Natural killer cell (primary cell): ENCODE measurements around the gene TYRO3. TPM values are rescaled to one million over a fixed set of nuclear protein-coding genes. Genes with fewer than 3 reads are reported as not detected.

Experiments used
- ATAC-seq, 3 donors: fragments of 150-1000 bp in 2 of 3; fragments of 200-7000 bp in 1 of 3; cut with Tn5 transposase; 1 replicate in 1 of 3; 2 replicates in 2 of 3; pipeline ENCODE4 v1.10.0; 2021; ENCODE audit warnings: mild to moderate bottlenecking in 2 of 3, moderate library complexity in 2 of 3
- DNase-seq, 2 donors: peaks; one replicate each; pipeline versions ENCODE4 v3.0.0 to v3.0.0-alpha.2; 2013 to 2021; ENCODE audit warnings: mixed read lengths in 1 of 2
- H3K27ac ChIP-seq: one replicate; pipeline ENCODE4 v1.5.1; 2013; ENCODE audit warnings: mild to moderate bottlenecking, low read length
- H3K27me3 ChIP-seq: one replicate; pipeline ENCODE4 v1.6.1; 2013; ENCODE audit warnings: low read length; ENCODE audit not compliant: control insufficient read depth, insufficient read depth
- H3K36me3 ChIP-seq: one replicate; pipeline ENCODE4 v1.6.1; 2013; ENCODE audit warnings: low read length; ENCODE audit not compliant: control insufficient read depth, insufficient read depth
- H3K4me1 ChIP-seq: one replicate; pipeline ENCODE4 v1.6.1; 2013; ENCODE audit warnings: low read length; ENCODE audit not compliant: control insufficient read depth, insufficient read depth
- H3K4me3 ChIP-seq: one replicate; pipeline ENCODE4 v1.5.1; 2013; ENCODE audit warnings: low read length
- H3K9me3 ChIP-seq: one replicate; pipeline ENCODE4 v1.6.1; 2013; ENCODE audit warnings: low read length; ENCODE audit not compliant: control insufficient read depth, insufficient read depth
- H3K27ac Mint-ChIP-seq, 2 donors: one replicate each; pipeline ENCODE4 v1.8.0; 2022; ENCODE audit warnings: mild to moderate bottlenecking in 2 of 2, mixed read lengths in 2 of 2, moderate library complexity in 1 of 2
- H3K27me3 Mint-ChIP-seq, 2 donors: one replicate each; pipeline ENCODE4 v1.8.0; 2022; ENCODE audit warnings: low read depth in 2 of 2, mixed read lengths in 2 of 2
- H3K36me3 Mint-ChIP-seq: one replicate; pipeline ENCODE4 v1.8.0; 2022; ENCODE audit warnings: mixed read lengths
- H3K4me1 Mint-ChIP-seq, 2 donors: one replicate each; pipeline ENCODE4 v1.8.0; 2022; ENCODE audit warnings: mixed read lengths in 2 of 2
- H3K4me3 Mint-ChIP-seq: one replicate; pipeline ENCODE4 v1.8.0; 2022; ENCODE audit warnings: mild to moderate bottlenecking, moderate library complexity, mixed read lengths
- H3K9me3 Mint-ChIP-seq, 2 donors: one replicate each; pipeline ENCODE4 v1.8.0; 2022; ENCODE audit warnings: mixed read lengths in 2 of 2
- WGBS: methylation state at CpG from one replicate; pipeline ENCODE4 v1.1.7; 2013; ENCODE audit warnings: missing lambda C conversion rate; ENCODE audit not compliant: insufficient coverage; 5-methylcytosine and 5-hydroxymethylcytosine counted together
- intact Hi-C: fragments of 100-400 bp; cut with micrococcal nuclease; formaldehyde crosslinking; loops from one replicate; pipeline ENCODE4 v1.14.2; 2022
- total RNA-seq, 4 donors: library from RNA; stranded (reverse); fragments of 120-200 nt in 1 of 4; gene quantifications; one replicate each; pipeline versions ENCODE4 v1.2.3 to v1.2.4, GENCODE V29; 2013 to 2022
- TF ChIP-seq, protein P1 (sequence below): fragments of 200-600 bp; IDR thresholded peaks from one replicate; pipeline ENCODE4 v1.8.0; 2022; ENCODE audit warnings: antibody characterized with exemption

Gene TYRO3
- total RNA-seq, 3 donors from 2014 or later (not counting 1 experiment from before 2014, with no cell fraction given), result 0.25 to 0.80 (median 0.36) TPM

GRCh38 chr15:41577863-41578735 is 19.1 kb downstream of the TYRO3 start:
- no peak overlapping the region for H3K4me3 Mint-ChIP-seq
- H3K4me3 ChIP-seq, result no peak overlapping the region
- intact Hi-C loops, result no loop called here
- TF ChIP-seq, protein P1, sequence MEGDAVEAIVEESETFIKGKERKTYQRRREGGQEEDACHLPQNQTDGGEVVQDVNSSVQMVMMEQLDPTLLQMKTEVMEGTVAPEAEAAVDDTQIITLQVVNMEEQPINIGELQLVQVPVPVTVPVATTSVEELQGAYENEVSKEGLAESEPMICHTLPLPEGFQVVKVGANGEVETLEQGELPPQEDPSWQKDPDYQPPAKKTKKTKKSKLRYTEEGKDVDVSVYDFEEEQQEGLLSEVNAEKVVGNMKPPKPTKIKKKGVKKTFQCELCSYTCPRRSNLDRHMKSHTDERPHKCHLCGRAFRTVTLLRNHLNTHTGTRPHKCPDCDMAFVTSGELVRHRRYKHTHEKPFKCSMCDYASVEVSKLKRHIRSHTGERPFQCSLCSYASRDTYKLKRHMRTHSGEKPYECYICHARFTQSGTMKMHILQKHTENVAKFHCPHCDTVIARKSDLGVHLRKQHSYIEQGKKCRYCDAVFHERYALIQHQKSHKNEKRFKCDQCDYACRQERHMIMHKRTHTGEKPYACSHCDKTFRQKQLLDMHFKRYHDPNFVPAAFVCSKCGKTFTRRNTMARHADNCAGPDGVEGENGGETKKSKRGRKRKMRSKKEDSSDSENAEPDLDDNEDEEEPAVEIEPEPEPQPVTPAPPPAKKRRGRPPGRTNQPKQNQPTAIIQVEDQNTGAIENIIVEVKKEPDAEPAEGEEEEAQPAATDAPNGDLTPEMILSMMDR, result no peak
- DNase-seq (no peak), ATAC-seq (no peak)
- H3K9me3 Mint-ChIP-seq, result no peaks in the 10 kb centered on the region
- peaks cover under 1 to 2% of the 10 kb centered on the region in 2 donors for H3K27me3 Mint-ChIP-seq
- H3K4me1 Mint-ChIP-seq, result no peaks in the 10 kb centered on the region
- no peaks in the 10 kb centered on the region for H3K4me1 ChIP-seq
- no peaks in the 10 kb centered on the region for H3K36me3 ChIP-seq
- H3K27ac ChIP-seq, result no peak overlapping the region
- no peak overlapping the region for H3K27ac Mint-ChIP-seq
- no peaks in the 10 kb centered on the region for H3K36me3 Mint-ChIP-seq
- 90% methylated on average over 12 of the region's 12 CpGs for WGBS
- no peaks in the 10 kb centered on the region for H3K27me3 ChIP-seq
- H3K9me3 ChIP-seq, result no peaks in the 10 kb centered on the region

GRCh38 chr15:41578736-41579383 is 19.8 kb downstream of the TYRO3 start:
- Mint-ChIP-seq H3K27ac (no peak overlapping the region), H3K36me3 (no peaks in the 10 kb centered on the region), H3K4me1 (no peaks in the 10 kb centered on the region), H3K4me3 (no peak overlapping the region), H3K9me3 (no peaks in the 10 kb centered on the region), H3K27me3 (peaks cover 8% of the 10 kb centered on the region in 2 donors)
- DNase-seq (no peak), ATAC-seq (no peak)
- Histone ChIP-seq H3K27me3 (peaks cover 4% of the 10 kb centered on the region), H3K27ac (no peak overlapping the region), H3K9me3 (no peaks in the 10 kb centered on the region), H3K4me1 (no peaks in the 10 kb centered on the region), H3K36me3 (no peaks in the 10 kb centered on the region), H3K4me3 (no peak overlapping the region)
- WGBS, result 89% methylated on average over 9 of the region's 9 CpGs
- TF ChIP-seq, protein P1, result no peak
- intact Hi-C loops, result no loop called here

GRCh38 chr15:41581110-41581509 is 22.1 kb downstream of the TYRO3 start:
- Mint-ChIP-seq H3K27me3 (peaks cover 14 to 18% of the 10 kb centered on the region in 2 donors), H3K9me3 (no peaks in the 10 kb centered on the region), H3K36me3 (no peaks in the 10 kb centered on the region), H3K4me3 (no peak overlapping the region), H3K27ac (no peak overlapping the region), H3K4me1 (peaks cover 10% of the 10 kb centered on the region in 2 donors)
- WGBS, result 78% methylated on average over 1 of the region's 2 CpGs
- ATAC-seq (no peak), DNase-seq (no peak)
- Histone ChIP-seq H3K27me3 (peaks cover 16% of the 10 kb centered on the region), H3K36me3 (no peaks in the 10 kb centered on the region), H3K4me1 (peaks cover 9% of the 10 kb centered on the region), H3K9me3 (no peaks in the 10 kb centered on the region), H3K27ac (no peak overlapping the region), H3K4me3 (no peak overlapping the region)
- intact Hi-C loops, result loop anchor here (10.0 kb wide), 1 partner anchor 116 kb away; no protein-coding TSS in a partner anchor
- TF ChIP-seq, protein P1, result no peak
